ENCODE data around the gene MRNIP.

The MRNIP gene

GRCh38 chr5:179880848-179881590 lies 22.4 kb upstream of the MRNIP start:
- in situ Hi-C loops (cut with MboI; ENCODE audit: low pct_unique_long_range_greater_than_20kb, low sequenced_read_pairs, unreplicated experiment): no loop called here
- TF ChIP-seq CTCF (IDR thresholded peaks at IDR 0.05; ENCODE audit: extremely low read depth, insufficient read depth, missing control alignments): no peak
- no peak for DNase-seq (ENCODE audit: low spot score)

GRCh38 chr5:179880066-179880650 lies 21.5 kb upstream of the MRNIP start:
- in situ Hi-C loops (cut with MboI; ENCODE audit: low pct_unique_long_range_greater_than_20kb, low sequenced_read_pairs, unreplicated experiment): no loop called here
- TF ChIP-seq CTCF (IDR thresholded peaks at IDR 0.05; ENCODE audit: extremely low read depth, insufficient read depth, missing control alignments): no peak
- no peak for DNase-seq (ENCODE audit: low spot score)

- TF ChIP-seq CTCF (IDR thresholded peaks at IDR 0.05; ENCODE audit: extremely low read depth, insufficient read depth, missing control alignments): no peak
- in situ Hi-C loops (cut with MboI; ENCODE audit: low pct_unique_long_range_greater_than_20kb, low sequenced_read_pairs, unreplicated experiment): no loop called here
- DNase-seq (ENCODE audit: low spot score): no peak
Measured at GRCh38 chr5:179879690-179880010, 21.0 kb upstream of the MRNIP start.

- no peak for TF ChIP-seq CTCF (IDR thresholded peaks at IDR 0.05; ENCODE audit: extremely low read depth, insufficient read depth, missing control alignments)
- no peak for DNase-seq (ENCODE audit: low spot score)
- in situ Hi-C loops (cut with MboI; ENCODE audit: low pct_unique_long_range_greater_than_20kb, low sequenced_read_pairs, unreplicated experiment): no loop called here
Measured at GRCh38 chr5:179879003-179879689, 20.5 kb upstream of the MRNIP start.

- TF ChIP-seq CTCF (IDR thresholded peaks at IDR 0.05; ENCODE audit: extremely low read depth, insufficient read depth, missing control alignments): no peak
- in situ Hi-C loops (cut with MboI; ENCODE audit: low pct_unique_long_range_greater_than_20kb, low sequenced_read_pairs, unreplicated experiment): no loop called here
- no peak for DNase-seq (ENCODE audit: low spot score)
Measured at GRCh38 chr5:179878222-179879002, 19.8 kb upstream of the MRNIP start.

- in situ Hi-C loops (cut with MboI; ENCODE audit: low pct_unique_long_range_greater_than_20kb, low sequenced_read_pairs, unreplicated experiment): no loop called here
- TF ChIP-seq CTCF (IDR thresholded peaks at IDR 0.05; ENCODE audit: extremely low read depth, insufficient read depth, missing control alignments): no peak
Measured at GRCh38 chr5:179876610-179876952, 18.0 kb upstream of the MRNIP start.

More at GRCh38 chr5:179876610-179876952, 18.0 kb upstream of the MRNIP start:
- no peak for DNase-seq (ENCODE audit: low spot score)

Data from GM13977 (cell line).